HepG2 (cell line): Measurements from ENCODE around the gene MSANTD1. TPM values are rescaled to one million over a fixed set of nuclear protein-coding genes. Genes with fewer than 3 reads are reported as not detected.

ENCODE experiments used
- ATAC-seq: fragments of 200-7000 bp; cut with Tn5 transposase; 3 replicates; pipeline ENCODE4 v1.9.1; 2020; ENCODE audit warnings: mild to moderate bottlenecking, moderate library complexity
- BruUV-seq: library from RNA; stranded (reverse); fragments of 400-500 nt; replicated peaks from 2 replicates; lab custom pipeline; 2021; lab: Mats Ljungman, UMichigan
- CTCF ChIA-PET: fragments of 300-600 bp; formaldehyde crosslinking; extraction: SDS; loops from one replicate; lab custom pipeline; 2021; ENCODE audit warnings: low total read pairs, inconsistent platforms, low intra/inter-chr PET ratio; lab: Yijun Ruan, JAX
- POLR2A ChIA-PET: fragments of 350-600 bp; sonication (Branson Sonifier 250); formaldehyde crosslinking; loops from one replicate; lab custom pipeline; 2020; ENCODE audit warnings: antibody characterized with exemption, inconsistent platforms; lab: Yijun Ruan, JAX
- DNase-seq: peaks from one replicate; pipeline ENCODE4 v3.0.0-alpha.2; 2015; ENCODE audit warnings: low spot score
- FAIRE-seq: peaks from 3 replicates; lab custom pipeline; 2011; peaks lifted over from hg19 to GRCh38; lab: Jason Lieb, UNC
- H2AFZ ChIP-seq: one replicate; pipeline ENCODE4 v1.6.1; 2011; ENCODE audit warnings: low read length, inconsistent platforms
- H3K27ac ChIP-seq: fragments of 300-600 bp; 3 replicates; pipeline ENCODE4 v1.8.0; 2011; ENCODE audit warnings: mixed run types, mild to moderate bottlenecking, mixed read lengths, low read length, inconsistent platforms; ENCODE audit not compliant: insufficient read depth; ENCODE audit errors: extremely low read length
- H3K27me3 ChIP-seq, 2 experiments: fragments of 200-600 bp in 1 of 2; 2 replicates in 1 of 2; 3 replicates in 1 of 2; pipeline versions ENCODE4 v1.6.0 to v1.8.0; 2011; ENCODE audit warnings: low read length in 2 of 2, mild to moderate bottlenecking in 2 of 2, moderate library complexity in 2 of 2, inconsistent platforms in 1 of 2; ENCODE audit not compliant: insufficient read depth in 2 of 2, control insufficient read depth in 1 of 2
- H3K36me3 ChIP-seq, 2 experiments: fragments of 200-600 bp in 1 of 2; replicated peaks in 1 of 2; 2 replicates in 1 of 2; 3 replicates in 1 of 2; pipeline versions ENCODE4 v1.5.1 to v1.8.0; 2011; ENCODE audit warnings: low read length in 2 of 2, inconsistent platforms in 1 of 2; ENCODE audit not compliant: insufficient read depth in 2 of 2, control insufficient read depth in 1 of 2
- H3K4me1 ChIP-seq: 2 replicates; pipeline ENCODE4 v1.5.1; 2012; ENCODE audit warnings: low read length, inconsistent platforms; ENCODE audit not compliant: insufficient read depth
- H3K4me2 ChIP-seq: 2 replicates; pipeline ENCODE4 v1.6.0; 2011; ENCODE audit warnings: low read depth, low read length, inconsistent platforms
- H3K4me3 ChIP-seq, 3 experiments: fragments of 200-600 bp in 1 of 3; sonication (generic), shearing (Covaris generic) in 1 of 3; replicated peaks in 1 of 3; 2 replicates each; pipeline ENCODE4 v1.5.1; 2011 to 2016; ENCODE audit warnings: low read length in 3 of 3, inconsistent platforms in 2 of 3, low read depth in 2 of 3, mild to moderate bottlenecking in 2 of 3, control low read depth in 1 of 3, mixed read lengths in 1 of 3; ENCODE audit not compliant: insufficient read depth in 1 of 3
- H3K79me2 ChIP-seq: one replicate; pipeline ENCODE4 v1.6.1; 2011; ENCODE audit warnings: low read length, inconsistent platforms; ENCODE audit not compliant: insufficient read depth
- H3K9ac ChIP-seq: 2 replicates; pipeline ENCODE4 v1.6.0; 2011; ENCODE audit warnings: mild to moderate bottlenecking, low read depth, low read length, inconsistent platforms; ENCODE audit not compliant: insufficient read depth
- H3K9me3 ChIP-seq: 2 replicates; pipeline ENCODE4 v1.5.1; 2012; ENCODE audit warnings: mild to moderate bottlenecking, low read length
- H4K20me1 ChIP-seq: 2 replicates; pipeline ENCODE4 v1.6.0; 2011; ENCODE audit warnings: inconsistent platforms, mild to moderate bottlenecking, low read length, moderate library complexity; ENCODE audit not compliant: insufficient read depth
- ISX ChIP-seq: sonication (generic); formaldehyde crosslinking; conservative IDR thresholded peaks from 2 replicates; pipeline ENCODE4 v1.5.0; 2020; ENCODE audit warnings: missing genetic modification reagents
- MAFF ChIP-seq: IDR thresholded peaks from 2 replicates; pipeline ENCODE4 v1.6.1; 2011; ENCODE audit warnings: low read depth, low read length, improper control_type of control experiment
- MIER3 ChIP-seq: IDR thresholded peaks from 2 replicates; pipeline ENCODE4 v1.6.1; 2016; ENCODE audit warnings: missing compliant biosample characterization, borderline replicate concordance
- RNF2 ChIP-seq: fragments of 450-650 bp; conservative IDR thresholded peaks from 2 replicates; pipeline ENCODE4 v1.6.1; 2016; ENCODE audit warnings: low read depth
- SIX1 ChIP-seq: sonication (generic); formaldehyde crosslinking; IDR thresholded peaks from 2 replicates; pipeline ENCODE4 v1.4.0; 2020; ENCODE audit warnings: missing genetic modification reagents, borderline replicate concordance
- SRSF9 ChIP-seq: fragments of 200-400 bp; formaldehyde crosslinking; IDR thresholded peaks from 2 replicates; pipeline ENCODE4 v1.6.1; 2018; ENCODE audit warnings: borderline replicate concordance, mild to moderate bottlenecking, low read depth, low read length; ENCODE audit not compliant: insufficient read depth, poor library complexity, severe bottlenecking
- ZMYM3 ChIP-seq: sonication (generic); formaldehyde crosslinking; IDR thresholded peaks from 2 replicates; pipeline ENCODE4 v1.5.1; 2020; ENCODE audit warnings: mild to moderate bottlenecking, missing genetic modification reagents
- ZMYM4 ChIP-seq: sonication (generic); formaldehyde crosslinking; IDR thresholded peaks from 2 replicates; pipeline ENCODE4 v1.8.1; 2023; ENCODE audit warnings: mild to moderate bottlenecking, missing genetic modification reagents
- ZNF354B ChIP-seq: sonication (generic); formaldehyde crosslinking; IDR thresholded peaks from 2 replicates; pipeline ENCODE4 v1.8.0; 2022; ENCODE audit warnings: mild to moderate bottlenecking, missing genetic modification reagents
- WGBS: methylation state at CpG from one replicate; pipeline ENCODE4 v1.1.6; 2017; ENCODE audit warnings: low lambda C conversion rate; 5-methylcytosine and 5-hydroxymethylcytosine counted together
- in situ Hi-C: cut with HindIII; loops from 2 replicates; pipeline ENCODE4 v1.10.0; 2017; ENCODE audit warnings: low pct_unique_long_range_greater_than_20kb; ENCODE audit not compliant: extremely low pct_ligation_motif_present
- intact Hi-C: fragments of 100-400 bp; cut with micrococcal nuclease; formaldehyde crosslinking; loops from one replicate; pipeline ENCODE4 v1.10.0; 2022; ENCODE audit not compliant: unreplicated experiment
- polyA plus RNA-seq, 8 experiments: library from polyadenylated mRNA; depleted of rRNA in 3 of 8; stranded (reverse) in 7 of 8; unstranded in 1 of 8; fragments of >200 nt; fragmentation: Illumina TruSeq in 4 of 8; extraction: Trizol in 4 of 8; gene quantifications; 2 replicates each; pipeline versions ENCODE4 v1.2.1 to v1.2.3, GENCODE V29; 2011 to 2016; ENCODE audit warnings: low read depth in 4 of 8, missing spikeins in 1 of 8, mixed read lengths in 1 of 8; ENCODE audit not compliant: insufficient read depth in 1 of 8
- total RNA-seq, 5 experiments: library from RNA; depleted of rRNA; stranded (reverse); fragments of >200 nt; fragmentation: Illumina TruSeq; extraction: Trizol; gene quantifications; 2 replicates each; pipeline ENCODE4 v1.2.3, GENCODE V29; 2016; ENCODE audit warnings: low read depth in 1 of 5
- TF ChIP-seq, protein P1 (sequence below): sonication (generic); formaldehyde crosslinking; conservative IDR thresholded peaks from 2 replicates; pipeline ENCODE4 v1.8.0; 2022; ENCODE audit warnings: missing genetic modification reagents
- TF ChIP-seq, protein P2 (sequence below): sonication (generic); formaldehyde crosslinking; IDR thresholded peaks from 2 replicates; pipeline ENCODE4 v1.8.0; 2022; ENCODE audit warnings: missing genetic modification reagents, low read depth, mild to moderate bottlenecking, borderline replicate concordance
- TF ChIP-seq, protein P3 (sequence below): sonication (generic); formaldehyde crosslinking; IDR thresholded peaks from 2 replicates; pipeline ENCODE4 v1.4.0; 2020; ENCODE audit warnings: missing genetic modification reagents
- TF ChIP-seq, protein P4 (sequence below): sonication (generic); formaldehyde crosslinking; IDR thresholded peaks from 2 replicates; pipeline ENCODE4 v1.4.0; 2020; ENCODE audit warnings: missing genetic modification reagents, borderline replicate concordance

The MSANTD1 gene
- total and polyA plus RNA-seq, 2 of the 13 experiments (the other 11 are each of a cell fraction or from before 2014, with no cell fraction given), result 0.22 to 0.40 TPM

DNA sequence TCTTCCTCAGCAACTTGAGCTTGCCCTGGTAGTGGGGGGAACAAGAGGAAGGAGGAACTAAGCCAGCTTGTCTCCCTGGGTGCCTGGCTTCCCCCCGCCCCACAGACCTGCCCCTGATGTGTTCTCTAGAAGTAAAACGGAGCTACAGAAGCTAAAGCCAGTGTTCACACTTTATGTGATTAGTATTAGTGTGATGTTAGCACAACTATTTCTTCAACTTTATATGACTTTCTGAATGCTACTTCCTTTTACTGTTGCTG is 54.5 kb downstream of the MSANTD1 start:
- TF ChIP-seq ZMYM4 (CRISPR knock-in tag) (no peak), MAFF (no peak), SIX1 (CRISPR knock-in tag) (no peak), ZMYM3 (CRISPR knock-in tag) (no peak), SRSF9 (no peak), RNF2 (no peak), ISX (no peak), MIER3 (no peak), ZNF354B (CRISPR knock-in tag) (no peak)
- TF ChIP-seq, protein P1, sequence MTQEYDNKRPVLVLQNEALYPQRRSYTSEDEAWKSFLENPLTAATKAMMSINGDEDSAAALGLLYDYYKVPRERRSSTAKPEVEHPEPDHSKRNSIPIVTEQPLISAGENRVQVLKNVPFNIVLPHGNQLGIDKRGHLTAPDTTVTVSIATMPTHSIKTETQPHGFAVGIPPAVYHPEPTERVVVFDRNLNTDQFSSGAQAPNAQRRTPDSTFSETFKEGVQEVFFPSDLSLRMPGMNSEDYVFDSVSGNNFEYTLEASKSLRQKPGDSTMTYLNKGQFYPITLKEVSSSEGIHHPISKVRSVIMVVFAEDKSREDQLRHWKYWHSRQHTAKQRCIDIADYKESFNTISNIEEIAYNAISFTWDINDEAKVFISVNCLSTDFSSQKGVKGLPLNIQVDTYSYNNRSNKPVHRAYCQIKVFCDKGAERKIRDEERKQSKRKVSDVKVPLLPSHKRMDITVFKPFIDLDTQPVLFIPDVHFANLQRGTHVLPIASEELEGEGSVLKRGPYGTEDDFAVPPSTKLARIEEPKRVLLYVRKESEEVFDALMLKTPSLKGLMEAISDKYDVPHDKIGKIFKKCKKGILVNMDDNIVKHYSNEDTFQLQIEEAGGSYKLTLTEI (CRISPR knock-in tag), result no peak
- TF ChIP-seq, protein P2, sequence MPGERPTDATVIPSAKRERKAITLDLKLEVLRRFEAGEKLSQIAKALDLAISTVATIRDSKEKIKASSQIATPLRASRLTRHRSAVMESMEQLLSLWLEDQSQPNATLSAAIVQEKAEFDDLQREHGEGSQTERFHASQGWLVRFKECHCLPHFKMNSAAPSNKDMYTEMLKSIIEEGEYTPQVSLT (CRISPR knock-in tag), result no peak
- TF ChIP-seq, protein P3, sequence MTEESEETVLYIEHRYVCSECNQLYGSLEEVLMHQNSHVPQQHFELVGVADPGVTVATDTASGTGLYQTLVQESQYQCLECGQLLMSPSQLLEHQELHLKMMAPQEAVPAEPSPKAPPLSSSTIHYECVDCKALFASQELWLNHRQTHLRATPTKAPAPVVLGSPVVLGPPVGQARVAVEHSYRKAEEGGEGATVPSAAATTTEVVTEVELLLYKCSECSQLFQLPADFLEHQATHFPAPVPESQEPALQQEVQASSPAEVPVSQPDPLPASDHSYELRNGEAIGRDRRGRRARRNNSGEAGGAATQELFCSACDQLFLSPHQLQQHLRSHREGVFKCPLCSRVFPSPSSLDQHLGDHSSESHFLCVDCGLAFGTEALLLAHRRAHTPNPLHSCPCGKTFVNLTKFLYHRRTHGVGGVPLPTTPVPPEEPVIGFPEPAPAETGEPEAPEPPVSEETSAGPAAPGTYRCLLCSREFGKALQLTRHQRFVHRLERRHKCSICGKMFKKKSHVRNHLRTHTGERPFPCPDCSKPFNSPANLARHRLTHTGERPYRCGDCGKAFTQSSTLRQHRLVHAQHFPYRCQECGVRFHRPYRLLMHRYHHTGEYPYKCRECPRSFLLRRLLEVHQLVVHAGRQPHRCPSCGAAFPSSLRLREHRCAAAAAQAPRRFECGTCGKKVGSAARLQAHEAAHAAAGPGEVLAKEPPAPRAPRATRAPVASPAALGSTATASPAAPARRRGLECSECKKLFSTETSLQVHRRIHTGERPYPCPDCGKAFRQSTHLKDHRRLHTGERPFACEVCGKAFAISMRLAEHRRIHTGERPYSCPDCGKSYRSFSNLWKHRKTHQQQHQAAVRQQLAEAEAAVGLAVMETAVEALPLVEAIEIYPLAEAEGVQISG (CRISPR knock-in tag), result no peak
- TF ChIP-seq, protein P4, sequence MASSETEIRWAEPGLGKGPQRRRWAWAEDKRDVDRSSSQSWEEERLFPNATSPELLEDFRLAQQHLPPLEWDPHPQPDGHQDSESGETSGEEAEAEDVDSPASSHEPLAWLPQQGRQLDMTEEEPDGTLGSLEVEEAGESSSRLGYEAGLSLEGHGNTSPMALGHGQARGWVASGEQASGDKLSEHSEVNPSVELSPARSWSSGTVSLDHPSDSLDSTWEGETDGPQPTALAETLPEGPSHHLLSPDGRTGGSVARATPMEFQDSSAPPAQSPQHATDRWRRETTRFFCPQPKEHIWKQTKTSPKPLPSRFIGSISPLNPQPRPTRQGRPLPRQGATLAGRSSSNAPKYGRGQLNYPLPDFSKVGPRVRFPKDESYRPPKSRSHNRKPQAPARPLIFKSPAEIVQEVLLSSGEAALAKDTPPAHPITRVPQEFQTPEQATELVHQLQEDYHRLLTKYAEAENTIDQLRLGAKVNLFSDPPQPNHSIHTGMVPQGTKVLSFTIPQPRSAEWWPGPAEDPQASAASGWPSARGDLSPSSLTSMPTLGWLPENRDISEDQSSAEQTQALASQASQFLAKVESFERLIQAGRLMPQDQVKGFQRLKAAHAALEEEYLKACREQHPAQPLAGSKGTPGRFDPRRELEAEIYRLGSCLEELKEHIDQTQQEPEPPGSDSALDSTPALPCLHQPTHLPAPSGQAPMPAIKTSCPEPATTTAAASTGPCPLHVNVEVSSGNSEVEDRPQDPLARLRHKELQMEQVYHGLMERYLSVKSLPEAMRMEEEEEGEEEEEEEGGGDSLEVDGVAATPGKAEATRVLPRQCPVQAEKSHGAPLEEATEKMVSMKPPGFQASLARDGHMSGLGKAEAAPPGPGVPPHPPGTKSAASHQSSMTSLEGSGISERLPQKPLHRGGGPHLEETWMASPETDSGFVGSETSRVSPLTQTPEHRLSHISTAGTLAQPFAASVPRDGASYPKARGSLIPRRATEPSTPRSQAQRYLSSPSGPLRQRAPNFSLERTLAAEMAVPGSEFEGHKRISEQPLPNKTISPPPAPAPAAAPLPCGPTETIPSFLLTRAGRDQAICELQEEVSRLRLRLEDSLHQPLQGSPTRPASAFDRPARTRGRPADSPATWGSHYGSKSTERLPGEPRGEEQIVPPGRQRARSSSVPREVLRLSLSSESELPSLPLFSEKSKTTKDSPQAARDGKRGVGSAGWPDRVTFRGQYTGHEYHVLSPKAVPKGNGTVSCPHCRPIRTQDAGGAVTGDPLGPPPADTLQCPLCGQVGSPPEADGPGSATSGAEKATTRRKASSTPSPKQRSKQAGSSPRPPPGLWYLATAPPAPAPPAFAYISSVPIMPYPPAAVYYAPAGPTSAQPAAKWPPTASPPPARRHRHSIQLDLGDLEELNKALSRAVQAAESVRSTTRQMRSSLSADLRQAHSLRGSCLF (CRISPR knock-in tag), result no peak
- no TSS peak for BruUV-seq
- CTCF ChIA-PET, result no interaction called here
- in situ Hi-C loops (no loop called here), intact Hi-C loops (loop anchor here (5.0 kb wide), 1 partner anchor 96 kb away; no protein-coding TSS in a partner anchor)
- Histone ChIP-seq H3K4me3 (no peak overlapping the region), H3K4me1 (peaks cover 36% of the 10 kb centered on the region), H3K27ac (no peak overlapping the region), H2AFZ (no peak overlapping the region), H3K79me2 (peaks cover 53% of the 10 kb centered on the region), H3K36me3 (peaks cover 0 to 1% of the 10 kb centered on the region in 2 experiments; a peak in 1 of 5 replicates), H3K27me3 (no peaks in the 10 kb centered on the region; a peak in 1 of 5 replicates), H3K4me2 (no peak overlapping the region), H3K9ac (no peak overlapping the region), H3K9me3 (no peaks in the 10 kb centered on the region), H4K20me1 (peaks cover 17% of the 10 kb centered on the region)
- FAIRE-seq (no peak), ATAC-seq (no peak), DNase-seq (no peak)
- WGBS, result 100% methylated on average over 2 of the region's 2 CpGs
- POLR2A ChIA-PET, result no interaction called here
